Heart left ventricle (tissue), 16 donors: ENCODE results near the gene OR10A5. TPM values are rescaled to one million over a fixed set of nuclear protein-coding genes. Genes with fewer than 3 reads are reported as not detected.

Experiments used
- ATAC-seq, 4 donors: fragments of 200-7000 bp; cut with Tn5 transposase; one replicate each; pipeline ENCODE4 v1.9.1; 2020 to 2022; ENCODE audit warnings: moderate library complexity in 4 of 4, mild to moderate bottlenecking in 3 of 4, moderate number of reproducible peaks in 1 of 4
- DNase-seq, 5 donors: peaks; one replicate each; pipeline ENCODE4 v3.0.0-alpha.2; 2020
- H3K27ac ChIP-seq, 12 donors: fragments of 200-600 bp; sonication (generic) in 4 of 12; one replicate each; pipeline versions ENCODE4 v1.5.0 to v1.8.0; 2016 to 2022; ENCODE audit warnings: mild to moderate bottlenecking in 2 of 12
- H3K27me3 ChIP-seq, 9 donors: fragments of 200-600 bp; sonication (generic) in 2 of 9; one replicate each; pipeline versions ENCODE4 v1.5.1 to v1.8.0; 2016 to 2022; ENCODE audit warnings: mild to moderate bottlenecking in 3 of 9
- H3K36me3 ChIP-seq, 9 donors: fragments of 200-600 bp; sonication (generic) in 2 of 9; one replicate each; pipeline versions ENCODE4 v1.5.0 to v1.8.0; 2018 to 2022; ENCODE audit warnings: mild to moderate bottlenecking in 2 of 9
- H3K4me1 ChIP-seq, 12 donors: fragments of 200-600 bp; sonication (generic) in 4 of 12; one replicate each; pipeline versions ENCODE4 v1.5.0 to v1.8.0; 2016 to 2022; ENCODE audit warnings: mild to moderate bottlenecking in 3 of 12
- H3K4me3 ChIP-seq, 12 donors: fragments of 200-600 bp; sonication (generic) in 4 of 12; one replicate each; pipeline versions ENCODE4 v1.5.0 to v1.8.0; 2017 to 2022; ENCODE audit warnings: mild to moderate bottlenecking in 9 of 12, moderate library complexity in 4 of 12
- H3K9me3 ChIP-seq, 12 donors: fragments of 200-600 bp; sonication (generic) in 4 of 12; one replicate each; pipeline versions ENCODE4 v1.5.0 to v1.8.0; 2016 to 2022; ENCODE audit warnings: mild to moderate bottlenecking in 1 of 12
- POLR2A ChIP-seq, 2 donors: fragments of 450-650 bp; IDR thresholded peaks; one replicate each; pipeline ENCODE4 v1.6.1; 2017; ENCODE audit warnings: antibody characterized with exemption in 2 of 2, mild to moderate bottlenecking in 2 of 2, moderate library complexity in 2 of 2
- WGBS, 4 donors: extraction: QIAGEN DNeasy Blood & Tissue Kit in 2 of 4; methylation state at CpG; one replicate each; pipeline versions ENCODE4 v1.1.5 to v1.1.7; 2013 to 2018; 5-methylcytosine and 5-hydroxymethylcytosine counted together
- intact Hi-C, 10 donors: fragments of 100-400 bp; cut with DNase I; formaldehyde crosslinking; loops; one replicate each; pipeline versions ENCODE4 v1.11.1 to v1.14.2; 2022
- polyA plus RNA-seq, 2 donors: library from polyadenylated mRNA; stranded (reverse); fragments of 200-250 nt; gene quantifications; one replicate each; pipeline ENCODE4 v1.2.3, GENCODE V29; 2013
- total RNA-seq, 9 donors: library from RNA; depleted of rRNA in 2 of 9; stranded (reverse); fragments of >200 nt in 2 of 9; fragmentation: NEBNext Ultra II Directional in 3 of 9; extraction: Animal tissue kit (Norgen Biotek cat#: 25700) in 3 of 9; gene quantifications; one replicate each; pipeline versions ENCODE4 v1.1.0 to v1.2.4, GENCODE V29; 2016 to 2023
- TF ChIP-seq, protein P1 (sequence below), 12 donors: fragments of 200-600 bp; sonication (generic) in 4 of 12; IDR thresholded peaks; one replicate each; pipeline versions ENCODE4 v1.5.0 to v1.8.0; 2018 to 2022; ENCODE audit warnings: antibody characterized with exemption in 12 of 12, mild to moderate bottlenecking in 5 of 12
- donor health status: ischemic (EF 13 %, LVEDD 7.1; RV severe dilation, severe dysfunction).
- donor health status: healthy with polysubstance abuse.
- donor health status: DM: no; HTN: yes; CAD: no.
- donor health status: DM: no; HTN: no; CAD: no.
- donor health status: ischemic (EF 25% LVEDD 6.9; RV normal size, moderate dysfunction).
- donor health status: ischemic (EF 25% LVEDD 5.7; RV mildly dilated, moderate dysfunction).
- donor health status: healthy.
- donor health status: DM: yes; HTN: yes; CAD: no.
- donor health status: ischemic (EF 35%, LVEDD 5.7; RV mildly dilated, moderate dysfunction).
- donor health status: nonischemic (EF 11% LVEDD 7.7; RV severe dilation, severe dysfunction).
- donor health status: DM: yes; HTN: yes; CAD: no.
- donor health status: PGD.
- donor health status: ischemic (EF 29% LVEDD 5.4; RV normal size, mild dysfunction).
- donor health status: nonischemic (EF 23%, LVEDD 6.1; RV moderate dilation, normal function).

Gene OR10A5
- total and polyA plus RNA-seq, 11 donors = not detected

DNA sequence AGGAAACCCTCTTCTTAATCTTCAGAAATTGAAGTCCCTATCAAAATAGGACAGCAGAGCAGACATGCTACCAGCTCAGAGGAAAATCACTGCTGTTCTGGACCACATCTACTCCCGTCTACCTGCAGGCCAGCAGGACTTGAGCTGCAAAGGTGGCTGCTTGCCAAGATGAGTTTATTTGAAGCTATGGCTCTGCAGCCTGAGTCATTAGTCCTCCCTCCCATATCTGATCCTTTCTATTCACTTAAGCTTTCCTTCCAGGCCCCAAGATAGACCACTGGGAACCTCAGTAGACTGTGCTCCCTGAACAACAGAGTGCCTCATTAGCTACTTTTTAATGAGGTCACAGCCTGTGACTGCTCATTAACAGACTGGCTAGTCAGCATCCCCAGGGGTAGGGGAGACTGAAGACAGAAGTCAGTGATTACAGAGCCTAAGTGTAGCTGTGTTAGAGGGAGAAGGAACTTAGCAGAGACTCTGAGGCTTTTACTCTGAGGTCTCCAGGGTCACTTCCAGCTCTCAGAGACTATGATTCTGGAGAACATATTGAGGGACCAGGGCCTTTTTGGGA lies 10.6 kb downstream of the OR10A5 start:
- no peaks in the 10 kb centered on the region for H3K27me3 ChIP-seq
- 12 to 40% (median 30%) methylated on average over 1 of the region's 1 CpG for WGBS, 4 donors
- no peak overlapping the region for H3K27ac ChIP-seq
- H3K9me3 ChIP-seq = peaks cover 0 to 15% (median 0%) of the 10 kb centered on the region in 12 donors
- no peak for ATAC-seq
- DNase-seq = no peak
- intact Hi-C loops = no loop called here
- H3K36me3 ChIP-seq = no peaks in the 10 kb centered on the region
- no peak for TF ChIP-seq POLR2A (IDR thresholded peaks at IDR 0.05)
- TF ChIP-seq, protein P1, sequence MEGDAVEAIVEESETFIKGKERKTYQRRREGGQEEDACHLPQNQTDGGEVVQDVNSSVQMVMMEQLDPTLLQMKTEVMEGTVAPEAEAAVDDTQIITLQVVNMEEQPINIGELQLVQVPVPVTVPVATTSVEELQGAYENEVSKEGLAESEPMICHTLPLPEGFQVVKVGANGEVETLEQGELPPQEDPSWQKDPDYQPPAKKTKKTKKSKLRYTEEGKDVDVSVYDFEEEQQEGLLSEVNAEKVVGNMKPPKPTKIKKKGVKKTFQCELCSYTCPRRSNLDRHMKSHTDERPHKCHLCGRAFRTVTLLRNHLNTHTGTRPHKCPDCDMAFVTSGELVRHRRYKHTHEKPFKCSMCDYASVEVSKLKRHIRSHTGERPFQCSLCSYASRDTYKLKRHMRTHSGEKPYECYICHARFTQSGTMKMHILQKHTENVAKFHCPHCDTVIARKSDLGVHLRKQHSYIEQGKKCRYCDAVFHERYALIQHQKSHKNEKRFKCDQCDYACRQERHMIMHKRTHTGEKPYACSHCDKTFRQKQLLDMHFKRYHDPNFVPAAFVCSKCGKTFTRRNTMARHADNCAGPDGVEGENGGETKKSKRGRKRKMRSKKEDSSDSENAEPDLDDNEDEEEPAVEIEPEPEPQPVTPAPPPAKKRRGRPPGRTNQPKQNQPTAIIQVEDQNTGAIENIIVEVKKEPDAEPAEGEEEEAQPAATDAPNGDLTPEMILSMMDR (IDR thresholded peaks at IDR 0.05) = no peak
- no peaks in the 10 kb centered on the region for H3K4me1 ChIP-seq
- H3K4me3 ChIP-seq = no peak overlapping the region

DNA sequence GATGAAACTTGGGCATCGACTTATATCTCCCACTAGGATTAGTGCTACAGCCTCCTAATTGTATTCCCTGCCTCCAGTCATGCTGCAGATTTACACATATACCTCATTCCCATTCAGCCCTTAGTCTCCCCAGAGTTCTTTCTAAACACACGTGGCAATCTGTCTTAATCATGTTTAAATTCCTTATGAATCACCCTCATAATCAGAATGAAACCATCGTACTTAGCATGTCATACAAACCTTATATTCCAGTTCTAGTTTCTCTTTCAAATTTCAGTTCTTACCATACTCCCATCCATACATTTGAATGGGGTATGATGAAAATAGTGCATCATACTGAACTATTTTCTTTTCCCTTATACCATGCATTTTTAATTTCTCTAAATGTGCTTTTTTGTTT lies 11.4 kb downstream of the OR10A5 start:
- TF ChIP-seq POLR2A (IDR thresholded peaks at IDR 0.05) = no peak
- TF ChIP-seq, protein P1 (IDR thresholded peaks at IDR 0.05) = no peak
- intact Hi-C loops = no loop called here
- no peaks in the 10 kb centered on the region for H3K36me3 ChIP-seq
- no peaks in the 10 kb centered on the region for H3K4me1 ChIP-seq
- H3K27ac ChIP-seq = no peak overlapping the region
- DNase-seq (no peak), ATAC-seq (no peak)
- peaks cover 0 to 15% (median 0%) of the 10 kb centered on the region in 12 donors for H3K9me3 ChIP-seq
- 63 to 74% (median 67%) methylated on average over 3 of the region's 3 CpGs for WGBS, 4 donors
- H3K4me3 ChIP-seq = no peak overlapping the region
- no peaks in the 10 kb centered on the region for H3K27me3 ChIP-seq

DNA sequence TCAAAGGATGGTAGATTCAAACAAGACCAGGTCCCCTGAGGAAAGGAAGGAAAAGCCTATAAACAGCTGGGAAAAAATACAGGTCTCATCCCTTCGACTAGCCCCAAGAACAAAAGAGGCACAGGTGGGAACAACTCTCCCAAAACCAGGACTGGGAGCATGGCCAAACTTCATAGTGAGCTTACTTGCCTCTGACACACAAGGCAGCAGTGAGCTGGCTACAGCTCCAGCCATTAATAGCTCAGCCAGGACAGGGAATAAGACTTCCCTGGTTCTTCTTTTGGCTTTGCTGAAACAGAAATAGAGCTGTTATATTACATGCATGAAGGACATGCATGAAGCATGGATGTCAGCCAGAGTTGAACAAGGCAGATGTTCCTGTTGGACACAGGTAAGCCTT lies 17.5 kb downstream of the OR10A5 start, which contains the start of gene OR10A2:
OR10A2 (plus strand) TSS at position 97 of the 400 bp plus-strand sequence. CDS start 6,698 bp downstream, outside the sequence.
- ATAC-seq (peak in 2 of 4 donors; percentile 43 to 57), DNase-seq (peak in 2 of 5 donors; percentile 12 to 31)
- no peaks in the 10 kb centered on the region for H3K36me3 ChIP-seq
- H3K9me3 ChIP-seq = no peaks in the 10 kb centered on the region
- no peak within 1 kb of the TSS for H3K27ac ChIP-seq
- no peaks in the 10 kb centered on the region for H3K4me1 ChIP-seq
- intact Hi-C loops = no loop called here
- TF ChIP-seq, protein P1 (IDR thresholded peaks at IDR 0.05) = no peak
- TF ChIP-seq POLR2A (IDR thresholded peaks at IDR 0.05) = no peak
- WGBS, 4 donors = 25 to 51% (median 46%) methylated on average over 1 of the region's 1 CpG
- H3K4me3 ChIP-seq = no peak within 1 kb of the TSS
- no peaks in the 10 kb centered on the region for H3K27me3 ChIP-seq

DNA sequence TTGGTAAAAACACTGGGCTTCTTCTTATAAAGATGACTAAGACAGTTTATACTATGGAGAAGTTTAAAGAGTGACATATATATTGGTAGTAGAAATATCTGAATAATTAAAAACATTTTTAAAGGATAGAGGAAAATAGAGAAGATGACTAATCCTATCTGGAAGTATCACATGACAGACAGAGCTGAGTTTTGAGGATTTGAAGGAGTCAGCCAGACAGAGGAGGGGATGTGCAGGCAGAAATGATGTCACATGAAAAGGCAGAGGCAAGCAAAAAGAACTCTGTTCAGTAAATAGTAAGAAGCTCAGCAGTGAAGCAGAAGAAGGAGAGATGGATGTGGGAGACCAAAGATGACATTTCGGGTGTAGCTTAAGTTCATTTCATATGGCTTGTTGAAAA lies 19.0 kb downstream of the OR10A5 start:
- Histone ChIP-seq H3K4me3 (no peak overlapping the region), H3K27me3 (no peaks in the 10 kb centered on the region), H3K4me1 (no peaks in the 10 kb centered on the region), H3K27ac (no peak overlapping the region), H3K9me3 (no peaks in the 10 kb centered on the region), H3K36me3 (no peaks in the 10 kb centered on the region)
- ATAC-seq (no peak), DNase-seq (no peak)
- intact Hi-C loops = no loop called here
- WGBS, 4 donors = 77 to 86% (median 82%) methylated on average over 1 of the region's 1 CpG
- TF ChIP-seq, protein P1 (IDR thresholded peaks at IDR 0.05) = no peak
- TF ChIP-seq POLR2A (IDR thresholded peaks at IDR 0.05) = no peak
